ENCODE data around the gene FAM89B. TPM values are rescaled to one million over a fixed set of nuclear protein-coding genes. Genes with fewer than 3 reads are reported as not detected.

Gene FAM89B
- total and polyA plus RNA-seq, 2 donors (not counting 1 experiment from before 2014, with no cell fraction given): 30.4 to 50.2 TPM

- ChIA-PET POLR2A (interaction anchor here (0.6 to 7.5 kb wide), 9 partner anchors 13 to 1280 kb away, joined by 3 to 53 read pairs (median 8); partner anchors contain the start of genes MAP3K11, MUS81 and PCNX3), CTCF (interaction anchor here (0.6 to 5.5 kb wide), 7 partner anchors 13 to 1036 kb away, joined by 3 to 97 read pairs (median 4); partner anchors contain the start of genes MAP3K11, PCNX3 and SIPA1)
- no peaks in the 10 kb centered on the region for H3K27me3 Mint-ChIP-seq
- Histone ChIP-seq H3K27ac (ENCODE audit: low read length in 2 of 2) (peak overlapping the region; percentile 84 to 93), H3K9me3 (ENCODE audit: control extremely low read depth in 1 of 3, control insufficient read depth in 2 of 3, insufficient read depth in 1 of 3, low read length in 2 of 3) (no peaks in the 10 kb centered on the region), H3K4me3 (ENCODE audit: control extremely low read depth in 1 of 5, extremely low read depth in 1 of 5, insufficient read depth in 1 of 5, low read depth in 2 of 5, low read length in 4 of 5) (peak overlapping the region; percentile 52 to 92 (median 70)), H3K36me3 (replicated peaks in 1 of 2; ENCODE audit: control extremely low read depth in 1 of 2, control insufficient read depth in 1 of 2, extremely low read depth in 1 of 2, insufficient read depth in 2 of 2, low read length in 1 of 2) (peaks cover 3 to 18% of the 10 kb centered on the region in 2 experiments), H3K79me2 (ENCODE audit: control insufficient read depth, insufficient read depth, low read length) (peaks cover 36% of the 10 kb centered on the region), H2AFZ (ENCODE audit: insufficient read depth, low read depth, low read length, poor library complexity, severe bottlenecking) (peak overlapping the region; percentile 62), H3K9ac (ENCODE audit: low read length) (peak overlapping the region; percentile 83), H4K20me1 (ENCODE audit: control insufficient read depth, insufficient read depth, low read length, poor library complexity, severe bottlenecking) (peaks cover 43% of the 10 kb centered on the region), H3K4me1 (ENCODE audit: control insufficient read depth in 2 of 2, insufficient read depth in 2 of 2, low read length in 2 of 2) (peaks cover 42 to 65% of the 10 kb centered on the region in 2 donors), H3K4me2 (replicated peaks; ENCODE audit: low read depth, low read length, poor library complexity, severe bottlenecking) (peak overlapping the region; percentile 100), H3K27me3 (replicated peaks in 1 of 4; ENCODE audit: control extremely low read depth in 1 of 4, control insufficient read depth in 3 of 4, insufficient read depth in 4 of 4, low read length in 3 of 4) (no peaks in the 10 kb centered on the region)
- intact Hi-C loops (cut with micrococcal nuclease): loop anchor here (1.0 to 10.0 kb wide), 7 partner anchors 13 to 830 kb away; partner anchors contain the start of genes BANF1, CFL1, EIF1AD and PCNX3
- ATAC-seq (ENCODE audit: low read depth) (no peak), DNase-seq (peak; percentile 74)
- peak overlapping the region; percentile 98 for H3K4me3 Mint-ChIP-seq
- H3K9me3 Mint-ChIP-seq (ENCODE audit: insufficient read depth): no peaks in the 10 kb centered on the region
- peak overlapping the region; percentile 98 for H3K27ac Mint-ChIP-seq
- TF ChIP-seq, protein P1, sequence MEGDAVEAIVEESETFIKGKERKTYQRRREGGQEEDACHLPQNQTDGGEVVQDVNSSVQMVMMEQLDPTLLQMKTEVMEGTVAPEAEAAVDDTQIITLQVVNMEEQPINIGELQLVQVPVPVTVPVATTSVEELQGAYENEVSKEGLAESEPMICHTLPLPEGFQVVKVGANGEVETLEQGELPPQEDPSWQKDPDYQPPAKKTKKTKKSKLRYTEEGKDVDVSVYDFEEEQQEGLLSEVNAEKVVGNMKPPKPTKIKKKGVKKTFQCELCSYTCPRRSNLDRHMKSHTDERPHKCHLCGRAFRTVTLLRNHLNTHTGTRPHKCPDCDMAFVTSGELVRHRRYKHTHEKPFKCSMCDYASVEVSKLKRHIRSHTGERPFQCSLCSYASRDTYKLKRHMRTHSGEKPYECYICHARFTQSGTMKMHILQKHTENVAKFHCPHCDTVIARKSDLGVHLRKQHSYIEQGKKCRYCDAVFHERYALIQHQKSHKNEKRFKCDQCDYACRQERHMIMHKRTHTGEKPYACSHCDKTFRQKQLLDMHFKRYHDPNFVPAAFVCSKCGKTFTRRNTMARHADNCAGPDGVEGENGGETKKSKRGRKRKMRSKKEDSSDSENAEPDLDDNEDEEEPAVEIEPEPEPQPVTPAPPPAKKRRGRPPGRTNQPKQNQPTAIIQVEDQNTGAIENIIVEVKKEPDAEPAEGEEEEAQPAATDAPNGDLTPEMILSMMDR (IDR thresholded peaks at IDR 0.05): no peak
- no peak for TF ChIP-seq EZH2 (IDR thresholded peaks at IDR 0.05; ENCODE audit: borderline replicate concordance, insufficient read depth, low read depth, low read length, poor library complexity, severe bottlenecking)
- under 1% methylated on average over 23 of the region's 28 CpGs for WGBS (ENCODE audit: insufficient coverage)
- peaks cover 67% of the 10 kb centered on the region for H3K4me1 Mint-ChIP-seq
Measured at GRCh38 chr11:65574811-65575567, 2.7 kb downstream of the FAM89B start.
